ENCODE results near the gene TDRD10.

DNA sequence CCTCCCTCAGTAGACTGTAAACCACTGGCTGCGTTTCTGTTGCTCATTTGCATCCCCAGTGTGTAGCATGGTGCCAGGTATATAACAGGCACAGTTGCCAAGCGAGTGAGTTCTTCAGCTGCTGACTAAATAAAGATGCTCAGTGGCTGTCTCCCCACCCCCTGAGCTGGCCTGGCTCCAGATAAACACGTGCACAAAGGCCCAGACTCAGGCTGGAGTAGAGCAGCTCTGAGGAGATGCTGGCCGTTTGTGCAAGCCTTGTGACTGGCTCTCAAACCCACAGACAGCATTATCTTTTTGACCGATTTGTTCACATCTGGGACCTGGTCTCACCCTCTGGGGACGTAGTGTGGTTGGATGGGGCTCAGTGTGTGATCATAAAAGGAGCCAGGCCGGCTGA is 72.7 kb downstream of the TDRD10 start:
- TF ChIP-seq, protein P1, sequence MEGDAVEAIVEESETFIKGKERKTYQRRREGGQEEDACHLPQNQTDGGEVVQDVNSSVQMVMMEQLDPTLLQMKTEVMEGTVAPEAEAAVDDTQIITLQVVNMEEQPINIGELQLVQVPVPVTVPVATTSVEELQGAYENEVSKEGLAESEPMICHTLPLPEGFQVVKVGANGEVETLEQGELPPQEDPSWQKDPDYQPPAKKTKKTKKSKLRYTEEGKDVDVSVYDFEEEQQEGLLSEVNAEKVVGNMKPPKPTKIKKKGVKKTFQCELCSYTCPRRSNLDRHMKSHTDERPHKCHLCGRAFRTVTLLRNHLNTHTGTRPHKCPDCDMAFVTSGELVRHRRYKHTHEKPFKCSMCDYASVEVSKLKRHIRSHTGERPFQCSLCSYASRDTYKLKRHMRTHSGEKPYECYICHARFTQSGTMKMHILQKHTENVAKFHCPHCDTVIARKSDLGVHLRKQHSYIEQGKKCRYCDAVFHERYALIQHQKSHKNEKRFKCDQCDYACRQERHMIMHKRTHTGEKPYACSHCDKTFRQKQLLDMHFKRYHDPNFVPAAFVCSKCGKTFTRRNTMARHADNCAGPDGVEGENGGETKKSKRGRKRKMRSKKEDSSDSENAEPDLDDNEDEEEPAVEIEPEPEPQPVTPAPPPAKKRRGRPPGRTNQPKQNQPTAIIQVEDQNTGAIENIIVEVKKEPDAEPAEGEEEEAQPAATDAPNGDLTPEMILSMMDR (IDR thresholded peaks at IDR 0.05; ENCODE audit: low read length), result no peak
- no peak for TF ChIP-seq EZH2 (optimal IDR thresholded peaks at IDR 0.05; ENCODE audit: low read depth, low read length)

Data from MM.1S (cell line).